Measurements from ENCODE around the gene TPST2.

GRCh38 chr22:26551568-26551967, 38.4 kb downstream of the TPST2 start:
- no peak for TF ChIP-seq POLR2AphosphoS5 (IDR thresholded peaks at IDR 0.05; ENCODE audit: low read depth, low read length)
- TF ChIP-seq REST (IDR thresholded peaks at IDR 0.05; ENCODE audit: insufficient read depth in 1 of 2, low read depth in 2 of 2, low read length in 2 of 2), result no peak

Measured in PFSK-1 (cell line).